ENCODE data around the gene ZFP36L2.
A peak's percentile ranks its signal among the peaks of the same experiment; 100 is the strongest.

Gene ZFP36L2

DNA sequence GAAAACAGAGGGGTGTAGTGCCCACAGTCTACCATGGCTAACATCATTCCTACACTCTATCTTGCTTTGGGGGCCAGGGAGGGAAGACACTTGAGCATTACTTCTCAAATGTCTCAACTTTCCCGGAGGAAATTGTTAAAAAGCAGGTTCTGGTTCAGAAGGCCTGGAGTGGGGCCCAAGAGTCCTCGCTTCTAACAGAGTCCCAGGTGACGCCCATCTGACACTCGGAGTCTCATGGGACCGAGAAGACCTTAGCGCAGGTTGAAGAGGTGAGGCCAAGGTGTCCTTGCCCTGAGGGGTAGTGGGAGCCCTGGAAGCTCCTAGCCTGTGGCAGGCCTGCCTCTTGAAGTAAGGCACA is 40.1 kb downstream of the ZFP36L2 start:
- no peak for DNase-seq (ENCODE audit: low read depth)

- no peak for DNase-seq (ENCODE audit: low read depth)
Measured at GRCh38 chr2:43185146-43185545, 41.3 kb downstream of the ZFP36L2 start.

DNA sequence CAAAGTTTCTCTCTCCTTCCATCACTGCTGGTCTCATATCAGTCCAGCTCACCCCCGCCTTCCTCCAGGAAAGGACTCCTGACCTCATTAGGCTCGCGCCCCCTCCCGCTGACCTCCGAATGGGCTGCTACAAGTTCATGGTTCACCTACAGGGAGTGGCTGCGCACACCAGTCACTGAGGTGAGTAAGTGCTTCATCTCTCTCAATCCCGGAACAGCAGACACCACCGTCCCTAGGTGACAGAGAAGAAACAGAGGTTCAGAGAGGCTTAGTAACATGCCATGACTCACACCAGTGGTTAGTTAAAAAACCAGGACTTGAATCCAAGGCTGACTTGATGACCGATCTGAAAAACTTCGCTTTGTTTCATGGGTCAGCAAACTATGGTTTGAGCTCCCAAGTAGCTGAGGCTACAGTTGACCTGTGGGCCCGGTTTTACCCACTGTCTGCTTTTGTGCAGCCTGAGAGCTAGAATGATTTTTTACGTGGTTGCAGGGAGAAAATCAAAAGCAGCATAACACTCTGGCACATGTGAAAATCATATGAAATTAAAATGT is 42.0 kb downstream of the ZFP36L2 start:
- no peak for DNase-seq (ENCODE audit: low read depth)

- no peak for DNase-seq (ENCODE audit: low read depth)
Measured at GRCh38 chr2:43183743-43184142, 42.7 kb downstream of the ZFP36L2 start.

GRCh38 chr2:43180897-43181296 is 45.5 kb downstream of the ZFP36L2 start:
- no peak for DNase-seq (ENCODE audit: low read depth)

DNA sequence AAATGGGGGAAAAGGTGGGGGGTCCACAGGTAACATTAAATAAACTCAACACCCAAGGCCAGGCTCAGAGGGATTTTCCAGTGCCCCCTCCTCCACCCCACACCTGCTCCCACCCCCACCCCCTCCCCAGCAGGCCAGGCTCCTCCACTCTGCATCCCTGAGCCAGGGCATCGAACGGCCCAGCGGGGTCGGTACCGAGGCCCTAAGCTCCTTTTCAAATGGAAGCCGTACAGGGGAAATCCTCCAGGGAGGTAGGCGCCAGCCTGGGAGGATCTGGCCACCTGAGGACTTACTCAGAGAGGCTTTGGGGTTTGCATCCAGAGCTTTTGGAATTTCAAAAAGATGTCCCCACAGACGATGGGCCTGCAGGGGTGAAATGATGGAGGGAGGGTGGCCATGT is 46.5 kb downstream of the ZFP36L2 start:
- DNase-seq (ENCODE audit: low read depth): no peak

GRCh38 chr2:43178602-43179542 is 47.5 kb downstream of the ZFP36L2 start:
- no peak for DNase-seq (ENCODE audit: low read depth)

GRCh38 chr2:43178055-43178598 is 48.3 kb downstream of the ZFP36L2 start:
- no peak for DNase-seq (ENCODE audit: low read depth)

GRCh38 chr2:43176449-43176848 is 50.0 kb downstream of the ZFP36L2 start:
- DNase-seq (ENCODE audit: low read depth): no peak

DNA sequence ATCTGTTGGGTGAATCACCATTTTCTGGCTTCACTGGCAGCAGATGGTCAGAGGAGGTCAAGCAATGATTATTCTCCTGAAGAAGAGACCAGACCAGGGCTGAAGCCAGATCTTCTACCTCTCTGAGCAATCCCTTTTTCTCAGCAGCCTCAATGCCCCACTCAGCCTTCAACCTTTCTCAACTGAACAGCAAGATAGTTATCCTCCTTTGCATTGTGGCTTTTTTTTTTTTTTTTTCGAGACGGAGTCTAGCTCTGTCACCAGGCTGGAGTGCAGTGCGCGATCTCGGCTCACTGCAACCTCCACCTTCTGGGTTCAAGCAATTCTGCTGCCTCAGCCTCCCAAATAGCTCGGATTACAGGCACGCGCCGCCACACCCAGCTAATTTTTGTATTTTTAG is 50.5 kb downstream of the ZFP36L2 start:
- DNase-seq (ENCODE audit: low read depth): no peak

DNA sequence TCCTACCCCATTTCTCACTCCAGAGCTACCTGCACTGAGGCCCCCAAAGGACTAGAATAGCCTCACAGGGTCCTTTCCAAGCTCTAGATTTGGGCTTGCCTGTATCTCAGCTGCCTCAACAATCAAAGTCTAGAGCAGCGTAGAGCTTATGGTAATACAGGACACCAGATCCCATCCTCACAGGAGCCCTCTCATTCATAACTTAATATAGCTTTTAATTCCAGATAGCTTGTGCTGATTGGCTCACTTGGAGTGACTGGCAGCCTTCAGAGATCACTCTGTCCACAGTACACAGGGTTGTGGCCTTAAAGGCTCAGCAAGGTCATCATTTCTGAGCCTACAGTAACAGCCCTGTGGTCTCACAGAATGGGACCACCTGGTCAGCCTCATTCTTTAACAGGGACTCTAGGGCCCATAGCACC is 51.4 kb downstream of the ZFP36L2 start:
- no peak for DNase-seq (ENCODE audit: low read depth)

DNA sequence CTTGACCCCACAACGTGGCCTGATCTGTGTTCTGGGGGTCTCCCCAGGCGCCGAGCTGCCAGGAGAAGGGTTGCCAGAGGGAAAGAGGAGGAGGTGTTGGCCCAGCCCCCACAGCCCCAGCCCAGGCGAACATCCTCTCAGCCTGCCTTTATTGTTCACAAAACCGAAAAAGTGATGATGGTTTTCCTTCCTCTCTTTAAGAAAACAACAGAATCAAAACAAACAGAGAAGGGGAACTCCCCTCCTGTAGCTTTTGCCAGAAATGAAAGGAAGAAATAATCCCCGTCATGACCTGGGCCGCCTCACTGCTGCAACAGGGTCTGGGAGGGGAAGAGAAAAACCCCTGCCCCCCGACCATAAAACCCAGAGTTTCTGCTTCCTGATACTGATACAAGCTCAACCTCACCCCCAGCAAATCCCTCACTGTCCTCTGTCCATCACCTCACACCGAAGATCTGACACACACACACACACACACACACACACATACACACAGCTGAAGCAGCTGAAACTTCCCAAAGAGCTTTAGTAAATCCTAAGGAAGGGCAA is 52.0 kb downstream of the ZFP36L2 start:
- peak; percentile 59 for DNase-seq (ENCODE audit: low read depth)

Measured in stimulated activated CD8-positive, alpha-beta memory T cell treated with anti-CD3 and anti-CD28 coated beads, Interleukin-4, amount 100 ng/mL, for 24 hours (primary cell).